HepG2 (cell line): ENCODE data around the gene TMEM130.

Experiments
- BCL6 ChIP-seq: IDR thresholded peaks from 2 replicates; pipeline ENCODE4 v1.6.1; 2016; ENCODE audit warnings: missing genetic modification reagents, missing compliant biosample characterization
- GZF1 ChIP-seq: sonication (generic); formaldehyde crosslinking; IDR thresholded peaks from 2 replicates; pipeline ENCODE4 v1.5.1; 2020; ENCODE audit warnings: mild to moderate bottlenecking, missing genetic modification reagents
- MTF2 ChIP-seq: sonication (generic); formaldehyde crosslinking; IDR thresholded peaks from 2 replicates; pipeline ENCODE4 v1.5.0; 2020; ENCODE audit warnings: missing genetic modification reagents, borderline replicate concordance
- MXI1 ChIP-seq: IDR thresholded peaks from 3 replicates; pipeline ENCODE4 v1.6.1; 2012; ENCODE audit warnings: low read depth, low read length, inconsistent platforms, borderline replicate concordance
- PHF20 ChIP-seq: sonication (generic); formaldehyde crosslinking; IDR thresholded peaks from 2 replicates; pipeline ENCODE4 v1.5.0; 2020; ENCODE audit warnings: mild to moderate bottlenecking, missing genetic modification reagents
- POLR2A ChIP-seq, 2 experiments: IDR thresholded peaks; 2 replicates each; pipeline ENCODE4 v1.6.1; 2011; ENCODE audit warnings: low read depth in 2 of 2, low read length in 2 of 2, mild to moderate bottlenecking in 1 of 2, moderate library complexity in 1 of 2; ENCODE audit not compliant: insufficient read depth in 1 of 2
- SIX1 ChIP-seq: sonication (generic); formaldehyde crosslinking; IDR thresholded peaks from 2 replicates; pipeline ENCODE4 v1.4.0; 2020; ENCODE audit warnings: missing genetic modification reagents, borderline replicate concordance
- ZNF549 ChIP-seq: sonication (generic); formaldehyde crosslinking; IDR thresholded peaks from 2 replicates; pipeline ENCODE4 v1.5.0; 2020; ENCODE audit warnings: missing genetic modification reagents
- TF ChIP-seq, protein P1 (sequence below): sonication (generic); formaldehyde crosslinking; IDR thresholded peaks from 2 replicates; pipeline ENCODE4 v1.9.0; 2021; ENCODE audit warnings: missing genetic modification reagents, borderline replicate concordance
- TF ChIP-seq, protein P2 (sequence below): sonication (generic); formaldehyde crosslinking; IDR thresholded peaks from 2 replicates; pipeline ENCODE4; 2020; ENCODE audit warnings: missing genetic modification reagents, mild to moderate bottlenecking, borderline replicate concordance
- TF ChIP-seq, protein P3 (sequence below): sonication (generic); formaldehyde crosslinking; conservative IDR thresholded peaks from 2 replicates; pipeline ENCODE4 v1.5.0; 2020; ENCODE audit warnings: missing genetic modification reagents

DNA sequence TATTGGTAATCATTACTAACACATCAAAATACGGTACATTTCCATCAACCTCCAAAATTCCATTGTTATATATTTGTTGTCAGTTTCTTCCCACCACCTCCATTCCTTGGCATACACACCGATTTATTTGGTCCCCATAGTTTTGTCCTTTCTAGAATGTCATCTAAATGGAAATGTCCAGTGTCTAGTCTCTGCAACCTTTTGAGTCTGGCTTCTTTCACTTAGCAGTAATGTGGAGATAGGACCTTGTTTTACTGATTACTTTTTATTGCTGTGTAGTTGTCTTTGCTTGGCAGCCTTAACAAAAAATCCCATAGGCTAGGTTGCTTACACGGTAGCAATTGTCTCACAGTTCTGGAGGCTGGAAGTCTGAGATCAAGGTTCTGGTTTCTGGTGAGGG is 31.0 kb upstream of the TMEM130 start:
- TF ChIP-seq BCL6 (no peak), ZNF549 (no peak), PHF20 (no peak), SIX1 (no peak), MXI1 (no peak), GZF1 (CRISPR knock-in tag) (no peak), MTF2 (no peak), POLR2A (IDR thresholded peaks at IDR 0.05; ENCODE audit: insufficient read depth in 1 of 2, low read depth in 2 of 2, low read length in 2 of 2) (no peak)
- TF ChIP-seq, protein P1, sequence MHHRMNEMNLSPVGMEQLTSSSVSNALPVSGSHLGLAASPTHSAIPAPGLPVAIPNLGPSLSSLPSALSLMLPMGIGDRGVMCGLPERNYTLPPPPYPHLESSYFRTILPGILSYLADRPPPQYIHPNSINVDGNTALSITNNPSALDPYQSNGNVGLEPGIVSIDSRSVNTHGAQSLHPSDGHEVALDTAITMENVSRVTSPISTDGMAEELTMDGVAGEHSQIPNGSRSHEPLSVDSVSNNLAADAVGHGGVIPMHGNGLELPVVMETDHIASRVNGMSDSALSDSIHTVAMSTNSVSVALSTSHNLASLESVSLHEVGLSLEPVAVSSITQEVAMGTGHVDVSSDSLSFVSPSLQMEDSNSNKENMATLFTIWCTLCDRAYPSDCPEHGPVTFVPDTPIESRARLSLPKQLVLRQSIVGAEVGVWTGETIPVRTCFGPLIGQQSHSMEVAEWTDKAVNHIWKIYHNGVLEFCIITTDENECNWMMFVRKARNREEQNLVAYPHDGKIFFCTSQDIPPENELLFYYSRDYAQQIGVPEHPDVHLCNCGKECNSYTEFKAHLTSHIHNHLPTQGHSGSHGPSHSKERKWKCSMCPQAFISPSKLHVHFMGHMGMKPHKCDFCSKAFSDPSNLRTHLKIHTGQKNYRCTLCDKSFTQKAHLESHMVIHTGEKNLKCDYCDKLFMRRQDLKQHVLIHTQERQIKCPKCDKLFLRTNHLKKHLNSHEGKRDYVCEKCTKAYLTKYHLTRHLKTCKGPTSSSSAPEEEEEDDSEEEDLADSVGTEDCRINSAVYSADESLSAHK (CRISPR knock-in tag) = no peak
- TF ChIP-seq, protein P2, sequence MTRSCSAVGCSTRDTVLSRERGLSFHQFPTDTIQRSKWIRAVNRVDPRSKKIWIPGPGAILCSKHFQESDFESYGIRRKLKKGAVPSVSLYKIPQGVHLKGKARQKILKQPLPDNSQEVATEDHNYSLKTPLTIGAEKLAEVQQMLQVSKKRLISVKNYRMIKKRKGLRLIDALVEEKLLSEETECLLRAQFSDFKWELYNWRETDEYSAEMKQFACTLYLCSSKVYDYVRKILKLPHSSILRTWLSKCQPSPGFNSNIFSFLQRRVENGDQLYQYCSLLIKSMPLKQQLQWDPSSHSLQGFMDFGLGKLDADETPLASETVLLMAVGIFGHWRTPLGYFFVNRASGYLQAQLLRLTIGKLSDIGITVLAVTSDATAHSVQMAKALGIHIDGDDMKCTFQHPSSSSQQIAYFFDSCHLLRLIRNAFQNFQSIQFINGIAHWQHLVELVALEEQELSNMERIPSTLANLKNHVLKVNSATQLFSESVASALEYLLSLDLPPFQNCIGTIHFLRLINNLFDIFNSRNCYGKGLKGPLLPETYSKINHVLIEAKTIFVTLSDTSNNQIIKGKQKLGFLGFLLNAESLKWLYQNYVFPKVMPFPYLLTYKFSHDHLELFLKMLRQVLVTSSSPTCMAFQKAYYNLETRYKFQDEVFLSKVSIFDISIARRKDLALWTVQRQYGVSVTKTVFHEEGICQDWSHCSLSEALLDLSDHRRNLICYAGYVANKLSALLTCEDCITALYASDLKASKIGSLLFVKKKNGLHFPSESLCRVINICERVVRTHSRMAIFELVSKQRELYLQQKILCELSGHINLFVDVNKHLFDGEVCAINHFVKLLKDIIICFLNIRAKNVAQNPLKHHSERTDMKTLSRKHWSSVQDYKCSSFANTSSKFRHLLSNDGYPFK (CRISPR knock-in tag) = no peak
- TF ChIP-seq, protein P3, sequence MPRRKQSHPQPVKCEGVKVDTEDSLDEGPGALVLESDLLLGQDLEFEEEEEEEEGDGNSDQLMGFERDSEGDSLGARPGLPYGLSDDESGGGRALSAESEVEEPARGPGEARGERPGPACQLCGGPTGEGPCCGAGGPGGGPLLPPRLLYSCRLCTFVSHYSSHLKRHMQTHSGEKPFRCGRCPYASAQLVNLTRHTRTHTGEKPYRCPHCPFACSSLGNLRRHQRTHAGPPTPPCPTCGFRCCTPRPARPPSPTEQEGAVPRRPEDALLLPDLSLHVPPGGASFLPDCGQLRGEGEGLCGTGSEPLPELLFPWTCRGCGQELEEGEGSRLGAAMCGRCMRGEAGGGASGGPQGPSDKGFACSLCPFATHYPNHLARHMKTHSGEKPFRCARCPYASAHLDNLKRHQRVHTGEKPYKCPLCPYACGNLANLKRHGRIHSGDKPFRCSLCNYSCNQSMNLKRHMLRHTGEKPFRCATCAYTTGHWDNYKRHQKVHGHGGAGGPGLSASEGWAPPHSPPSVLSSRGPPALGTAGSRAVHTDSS (CRISPR knock-in tag) = no peak
